ENCODE results near the gene MIEF1.

Gene MIEF1

DNA sequence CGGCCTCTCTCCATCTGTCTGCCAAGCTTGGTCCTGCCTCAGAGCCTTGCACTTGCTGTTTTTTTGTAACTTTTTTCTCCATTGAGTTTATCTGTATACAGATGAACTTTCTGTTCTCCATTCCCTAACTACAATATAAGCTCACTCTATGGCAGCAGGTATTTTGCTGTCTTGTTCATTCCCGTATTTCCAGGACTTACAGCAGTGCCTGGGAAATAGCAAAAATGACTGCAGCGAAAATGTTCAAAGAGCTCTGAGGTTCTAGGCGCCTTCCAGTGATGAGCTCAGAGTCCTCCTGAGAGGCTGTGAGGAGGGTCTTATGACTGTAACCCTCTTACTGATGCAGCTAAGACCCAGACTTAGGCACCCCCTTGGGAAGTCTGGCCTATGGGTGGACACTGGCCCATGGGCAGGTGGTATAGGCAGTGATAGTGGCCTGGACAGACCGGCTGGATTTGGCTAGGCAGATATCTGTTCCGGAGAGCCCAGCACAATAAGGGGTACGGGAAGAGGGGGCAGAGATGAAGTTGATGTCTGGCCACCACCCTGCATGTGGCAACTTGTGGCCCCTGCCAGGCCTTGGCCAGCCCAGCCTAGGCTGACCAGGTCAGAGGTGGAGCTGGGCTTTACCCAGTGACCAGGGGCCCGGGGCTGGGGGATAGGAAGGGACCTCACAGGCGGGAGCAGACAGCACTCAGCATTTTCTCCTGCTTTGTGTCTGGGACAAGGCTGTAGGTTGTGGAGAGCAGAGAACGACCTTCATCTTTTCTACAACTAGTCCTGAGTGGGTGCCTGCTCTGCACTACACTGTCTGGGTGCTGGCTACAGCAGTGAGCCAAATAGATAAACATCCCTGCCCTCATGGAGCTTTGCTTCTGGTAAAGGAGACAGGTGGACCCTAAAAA is 22.9 kb downstream of the MIEF1 start:
- DNase-seq (ENCODE audit: low read depth) = no peak
- no peak overlapping the region for H3K4me3 ChIP-seq (ENCODE audit: low read depth, low read length)
- no peak for TF ChIP-seq CTCF (conservative IDR thresholded peaks at IDR 0.05; ENCODE audit: low read depth, low read length)

- no peak overlapping the region for H3K4me3 ChIP-seq (ENCODE audit: low read depth, low read length)
- no peak for TF ChIP-seq CTCF (conservative IDR thresholded peaks at IDR 0.05; ENCODE audit: low read depth, low read length)
- DNase-seq (ENCODE audit: low read depth) = no peak
Measured at GRCh38 chr22:39525658-39525975, 23.5 kb downstream of the MIEF1 start.

GRCh38 chr22:39526736-39527171 is 24.7 kb downstream of the MIEF1 start:
- DNase-seq (ENCODE audit: low read depth) = no peak
- TF ChIP-seq CTCF (conservative IDR thresholded peaks at IDR 0.05; ENCODE audit: low read depth, low read length) = no peak
- H3K4me3 ChIP-seq (ENCODE audit: low read depth, low read length) = no peak overlapping the region

DNA sequence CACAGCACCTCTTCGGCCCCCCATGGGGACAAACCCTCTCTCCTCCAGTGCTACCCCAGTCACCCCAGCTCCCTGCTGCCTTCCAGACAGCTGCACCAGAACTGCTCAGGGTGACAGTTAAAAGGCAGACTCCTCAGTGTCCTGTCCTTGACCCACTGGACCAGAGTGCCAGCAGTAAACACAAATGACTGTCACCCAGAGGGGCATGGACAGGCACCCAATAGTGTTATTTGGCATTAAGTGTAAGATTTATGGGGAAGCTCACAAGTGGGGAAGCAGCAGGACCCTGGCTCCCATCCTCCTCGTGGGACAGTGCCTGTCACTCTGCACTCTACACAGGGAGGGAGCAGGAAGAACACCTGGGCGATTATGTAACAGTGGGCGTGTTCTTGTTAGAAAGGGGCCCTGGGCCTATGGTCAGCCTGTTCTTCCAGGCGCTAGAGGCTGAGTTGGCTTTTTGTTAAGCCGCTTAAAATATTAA is 25.4 kb downstream of the MIEF1 start:
- TF ChIP-seq CTCF (conservative IDR thresholded peaks at IDR 0.05; ENCODE audit: low read depth, low read length) = no peak
- DNase-seq (ENCODE audit: low read depth) = peak; percentile 41
- H3K4me3 ChIP-seq (ENCODE audit: low read depth, low read length) = no peak overlapping the region

GRCh38 chr22:39528080-39528661 is 26.1 kb downstream of the MIEF1 start:
- TF ChIP-seq CTCF (conservative IDR thresholded peaks at IDR 0.05; ENCODE audit: low read depth, low read length) = no peak
- H3K4me3 ChIP-seq (ENCODE audit: low read depth, low read length) = no peak overlapping the region
- DNase-seq (ENCODE audit: low read depth) = no peak

DNA sequence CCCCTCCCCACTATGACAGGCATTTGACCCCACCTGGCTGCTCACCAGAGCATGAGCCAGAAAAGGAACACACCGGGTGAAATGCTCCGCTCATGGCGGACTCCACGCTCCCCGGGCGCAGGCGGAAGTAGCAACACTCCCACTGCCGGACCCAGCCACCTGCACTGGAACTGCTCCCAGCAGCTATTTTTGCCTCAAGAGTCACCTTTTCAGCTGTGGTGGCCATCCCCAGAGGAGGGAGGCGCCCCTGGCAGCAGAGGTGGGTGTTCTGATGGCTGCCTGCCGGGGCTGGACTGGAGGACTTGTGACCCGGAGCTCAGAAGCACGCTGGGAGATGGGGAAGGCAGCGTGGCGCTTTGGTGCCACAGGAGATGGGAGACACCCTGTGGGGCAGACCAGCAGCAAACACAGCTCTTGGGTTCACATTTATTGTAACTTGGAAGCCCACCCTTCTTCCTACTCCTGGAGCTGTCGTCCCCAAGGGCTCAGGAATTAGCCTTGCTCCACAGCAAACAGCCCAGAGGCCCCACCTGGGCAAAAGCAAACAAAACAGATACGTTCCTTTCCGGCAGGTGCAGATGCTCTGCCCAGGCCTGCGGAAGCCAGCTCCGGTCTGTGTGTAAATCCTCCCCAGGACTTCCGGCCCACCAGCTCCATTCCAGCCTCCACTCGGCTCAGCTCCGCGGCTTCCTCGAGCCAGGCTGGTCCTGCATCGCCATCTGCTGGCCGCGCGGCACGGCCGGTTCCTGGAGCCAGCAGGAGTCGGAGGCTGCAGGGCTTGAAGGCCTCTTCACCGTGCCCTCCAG is 26.8 kb downstream of the MIEF1 start:
- TF ChIP-seq CTCF (conservative IDR thresholded peaks at IDR 0.05; ENCODE audit: low read depth, low read length) = peak; percentile 99
- peak; percentile 97 for DNase-seq (ENCODE audit: low read depth)
- H3K4me3 ChIP-seq (ENCODE audit: low read depth, low read length) = peak overlapping the region; percentile 3
